B cell (primary cell): ENCODE data around the gene UGT1A5. TPM values are rescaled to one million over a fixed set of nuclear protein-coding genes. Genes with fewer than 3 reads are reported as not detected.

Source experiments
- ATAC-seq: fragments of 200-7000 bp; cut with Tn5 transposase; one replicate; pipeline ENCODE4 v1.10.0; 2021; ENCODE audit warnings: low read depth, mild to moderate bottlenecking, moderate number of reproducible peaks, moderate library complexity
- CTCF ChIA-PET: fragments of 350-600 bp; sonication (Branson Sonifier 250); formaldehyde crosslinking; loops from one replicate; lab custom pipeline; 2021; ENCODE audit warnings: antibody characterized with exemption, inconsistent platforms; lab: Charles Lee
- POLR2A ChIA-PET: fragments of 350-600 bp; sonication (Branson Sonifier 250); formaldehyde crosslinking; loops from one replicate; lab custom pipeline; 2021; ENCODE audit warnings: antibody characterized with exemption; lab: Charles Lee
- DNase-seq: peaks from one replicate; pipeline ENCODE4 v3.0.0; 2013
- H2AFZ ChIP-seq: 2 replicates; pipeline ENCODE4 v1.6.1; 2012; ENCODE audit warnings: mild to moderate bottlenecking, low read depth, low read length; ENCODE audit not compliant: insufficient read depth, poor library complexity, severe bottlenecking
- H3K27ac ChIP-seq, 2 donors: 1 replicate in 1 of 2; 2 replicates in 1 of 2; pipeline ENCODE4 v1.5.1; 2012 to 2013; ENCODE audit warnings: low read length in 2 of 2, mild to moderate bottlenecking in 2 of 2, moderate library complexity in 1 of 2
- H3K27me3 ChIP-seq, 4 experiments: fragments of 200-600 bp in 1 of 4; sonication (generic) in 1 of 4; replicated peaks in 1 of 4; 1 replicate in 2 of 4; 2 replicates in 2 of 4; pipeline versions ENCODE4 v1.6.1 to v1.7.0; 2013 to 2016; ENCODE audit warnings: low read length in 3 of 4, mild to moderate bottlenecking in 2 of 4, mixed read lengths in 1 of 4, moderate library complexity in 1 of 4; ENCODE audit not compliant: insufficient read depth in 4 of 4, control insufficient read depth in 3 of 4; ENCODE audit errors: control extremely low read depth in 1 of 4
- H3K36me3 ChIP-seq, 2 experiments: replicated peaks in 1 of 2; 1 replicate in 1 of 2; 2 replicates in 1 of 2; pipeline versions ENCODE4 v1.6.1 to v1.7.1; 2013; ENCODE audit warnings: low read length in 1 of 2; ENCODE audit not compliant: insufficient read depth in 2 of 2, control insufficient read depth in 1 of 2; ENCODE audit errors: control extremely low read depth in 1 of 2, extremely low read depth in 1 of 2
- H3K4me1 ChIP-seq, 2 donors: fragments of 200-600 bp in 1 of 2; sonication (generic) in 1 of 2; 1 replicate in 1 of 2; 2 replicates in 1 of 2; pipeline versions ENCODE4 v1.5.1 to v1.6.1; 2013 to 2017; ENCODE audit warnings: low read length in 2 of 2; ENCODE audit not compliant: control insufficient read depth in 2 of 2, insufficient read depth in 2 of 2
- H3K4me2 ChIP-seq: replicated peaks from 2 replicates; pipeline ENCODE3; 2012; ENCODE audit warnings: mild to moderate bottlenecking, low read depth, low read length; ENCODE audit not compliant: poor library complexity, severe bottlenecking
- H3K4me3 ChIP-seq, 5 experiments: fragments of 200-600 bp in 1 of 5; sonication (generic) in 1 of 5; 1 replicate in 3 of 5; 2 replicates in 2 of 5; pipeline versions ENCODE4 v1.5.1 to v1.7.0; 2011 to 2016; ENCODE audit warnings: low read length in 4 of 5, mild to moderate bottlenecking in 4 of 5, low read depth in 2 of 5, control low read depth in 1 of 5, moderate library complexity in 1 of 5; ENCODE audit not compliant: insufficient read depth in 1 of 5; ENCODE audit errors: control extremely low read depth in 1 of 5, extremely low read depth in 1 of 5
- H3K79me2 ChIP-seq: fragments of 200-600 bp; sonication (generic); one replicate; pipeline ENCODE4 v1.6.0; 2016; ENCODE audit warnings: low read length; ENCODE audit not compliant: control insufficient read depth, insufficient read depth
- H3K9ac ChIP-seq: fragments of 200-600 bp; sonication (generic); 2 replicates; pipeline ENCODE4 v1.6.1; 2017; ENCODE audit warnings: mild to moderate bottlenecking, low read length, moderate library complexity
- H3K9me3 ChIP-seq, 3 donors: one replicate each; pipeline versions ENCODE4 v1.6.1 to v1.7.1; 2013; ENCODE audit warnings: low read length in 2 of 3; ENCODE audit not compliant: control insufficient read depth in 2 of 3, insufficient read depth in 1 of 3; ENCODE audit errors: control extremely low read depth in 1 of 3
- H4K20me1 ChIP-seq: 2 replicates; pipeline ENCODE4 v1.6.0; 2012; ENCODE audit warnings: mild to moderate bottlenecking, low read length; ENCODE audit not compliant: insufficient read depth, control insufficient read depth, poor library complexity, severe bottlenecking
- H3K27ac Mint-ChIP-seq: one replicate; pipeline ENCODE4 v1.8.0; 2021; ENCODE audit warnings: mixed read lengths
- H3K27me3 Mint-ChIP-seq: one replicate; pipeline ENCODE4 v1.8.0; 2021; ENCODE audit warnings: mixed read lengths
- H3K4me1 Mint-ChIP-seq: one replicate; pipeline ENCODE4 v1.8.0; 2021; ENCODE audit warnings: mixed read lengths
- H3K4me3 Mint-ChIP-seq: one replicate; pipeline ENCODE4 v1.8.0; 2021; ENCODE audit warnings: mixed read lengths
- H3K9me3 Mint-ChIP-seq: one replicate; pipeline ENCODE4 v1.8.0; 2022; ENCODE audit warnings: mixed read lengths; ENCODE audit not compliant: insufficient read depth
- CTCF ChIP-seq: fragments of 200-600 bp; IDR thresholded peaks from one replicate; pipeline ENCODE4 v1.8.0; 2022; ENCODE audit warnings: antibody characterized with exemption, mild to moderate bottlenecking
- EZH2 ChIP-seq: IDR thresholded peaks from 2 replicates; pipeline ENCODE4 v1.6.1; 2012; ENCODE audit warnings: borderline replicate concordance, low read depth, mild to moderate bottlenecking, moderate library complexity, low read length; ENCODE audit not compliant: insufficient read depth, poor library complexity, severe bottlenecking
- WGBS: methylation state at CpG from one replicate; pipeline ENCODE4 v1.1.5; 2013; ENCODE audit warnings: missing lambda C conversion rate; ENCODE audit not compliant: insufficient coverage; 5-methylcytosine and 5-hydroxymethylcytosine counted together
- intact Hi-C: fragments of 100-400 bp; cut with micrococcal nuclease; formaldehyde crosslinking; loops from one replicate; pipeline ENCODE4 v1.10.0; 2022
- polyA plus RNA-seq: library from polyadenylated mRNA; depleted of rRNA; stranded (reverse); fragments of >200 nt; gene quantifications from 2 replicates; pipeline ENCODE4 v1.2.3, GENCODE V29; 2012
- total RNA-seq, 2 donors: library from RNA; stranded (reverse); fragments of 120-200 nt in 1 of 2; gene quantifications; 1 replicate in 1 of 2; 2 replicates in 1 of 2; pipeline versions ENCODE4 v1.2.3 to v1.2.4, GENCODE V29; 2013 to 2022

UGT1A5 gene
- total and polyA plus RNA-seq, 2 donors (not counting 1 experiment from before 2014, with no cell fraction given): not detected

DNA sequence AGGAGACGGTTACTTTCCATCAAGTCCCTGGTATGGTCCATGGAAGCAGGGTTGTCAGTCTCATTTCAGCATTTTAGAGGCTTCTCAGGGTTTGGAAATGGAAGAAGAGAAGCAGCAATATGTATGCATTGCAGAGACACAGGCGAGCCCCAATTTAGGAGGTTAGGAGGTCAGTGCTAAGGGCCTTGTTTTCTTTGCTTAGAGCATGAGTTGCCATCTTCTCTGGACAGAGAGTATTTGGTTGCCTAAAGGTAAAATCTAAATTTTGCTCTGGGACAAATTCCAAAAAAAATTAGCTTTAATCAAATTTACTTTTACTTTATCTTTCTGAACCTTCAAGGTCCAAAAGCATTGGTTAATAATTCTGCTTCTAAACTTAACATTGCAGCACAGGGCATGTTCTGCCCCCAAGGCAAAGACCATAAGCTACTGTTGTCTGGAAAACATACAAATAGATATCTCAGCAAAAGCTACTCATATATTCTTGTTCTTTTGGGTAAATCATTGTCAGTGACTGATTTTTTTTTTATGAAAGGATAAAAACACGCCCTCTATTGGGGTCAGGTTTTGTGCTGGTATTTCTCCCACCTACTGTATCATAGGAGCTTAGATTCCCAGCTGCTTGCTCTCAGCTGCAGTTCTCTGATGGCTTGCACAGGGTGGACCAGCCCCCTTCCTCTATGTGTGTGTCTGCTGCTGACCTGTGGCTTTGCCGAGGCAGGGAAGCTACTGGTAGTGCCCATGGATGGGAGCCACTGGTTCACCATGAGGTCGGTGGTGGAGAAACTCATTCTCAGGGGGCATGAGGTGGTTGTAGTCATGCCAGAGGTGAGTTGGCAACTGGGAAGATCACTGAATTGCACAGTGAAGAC, 41.2 kb upstream of the UGT1A5 start, which contains the start of gene UGT1A9:
UGT1A9 (plus strand) TSS at position 609 of the 872 bp plus-strand sequence; CDS start at position 646, 37 bp downstream.
- Histone ChIP-seq H3K27me3 (peaks cover 0 to 3% (median 0%) of the 10 kb centered on the region in 4 experiments), H3K4me3 (no peak within 1 kb of the TSS), H2AFZ (no peak within 1 kb of the TSS), H3K4me2 (no peak within 1 kb of the TSS), H3K4me1 (no peaks in the 10 kb centered on the region), H3K27ac (no peak within 1 kb of the TSS), H3K79me2 (no peaks in the 10 kb centered on the region), H3K36me3 (no peaks in the 10 kb centered on the region), H3K9ac (no peak within 1 kb of the TSS), H3K9me3 (no peaks in the 10 kb centered on the region), H4K20me1 (no peaks in the 10 kb centered on the region)
- no peaks in the 10 kb centered on the region for H3K4me1 Mint-ChIP-seq
- no peak for ATAC-seq
- POLR2A ChIA-PET: no interaction called here
- H3K27ac Mint-ChIP-seq: no peak within 1 kb of the TSS
- DNase-seq: no peak
- CTCF ChIA-PET: no interaction called here
- no peaks in the 10 kb centered on the region for H3K9me3 Mint-ChIP-seq
- H3K27me3 Mint-ChIP-seq: peaks cover 23% of the 10 kb centered on the region
- no peak within 1 kb of the TSS for H3K4me3 Mint-ChIP-seq
- TF ChIP-seq EZH2 (no peak), CTCF (no peak)
- 90% methylated on average over 3 of the region's 5 CpGs for WGBS
- intact Hi-C loops: no loop called here

DNA sequence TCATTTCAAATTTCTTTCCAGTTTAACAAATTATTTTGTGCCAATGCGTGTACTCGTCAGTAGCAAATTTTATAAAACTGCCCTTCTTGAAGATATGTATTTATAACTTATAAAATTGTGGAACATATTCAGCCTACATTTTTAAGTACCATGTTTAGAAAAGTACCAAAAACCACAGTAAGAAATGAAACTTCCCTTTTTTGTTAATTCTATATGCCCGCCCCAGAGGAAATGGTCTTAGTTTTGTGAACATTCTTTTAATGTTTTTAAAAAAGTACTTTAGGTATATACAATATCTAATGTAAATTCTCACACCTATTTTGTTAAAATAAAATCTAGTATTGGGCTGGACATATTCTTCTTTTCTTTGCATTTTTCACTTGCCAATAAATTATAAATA, 39.8 kb upstream of the UGT1A5 start:
- Histone ChIP-seq H3K36me3 (no peaks in the 10 kb centered on the region), H3K9ac (no peak overlapping the region), H3K27me3 (peaks cover 0 to 3% (median 0%) of the 10 kb centered on the region in 4 experiments), H3K4me1 (no peaks in the 10 kb centered on the region), H3K4me3 (no peak overlapping the region), H2AFZ (no peak overlapping the region), H3K27ac (no peak overlapping the region), H3K9me3 (no peaks in the 10 kb centered on the region), H3K79me2 (no peaks in the 10 kb centered on the region), H3K4me2 (no peak overlapping the region), H4K20me1 (no peaks in the 10 kb centered on the region)
- no peaks in the 10 kb centered on the region for H3K4me1 Mint-ChIP-seq
- H3K9me3 Mint-ChIP-seq: no peaks in the 10 kb centered on the region
- peaks cover 28% of the 10 kb centered on the region for H3K27me3 Mint-ChIP-seq
- TF ChIP-seq EZH2 (no peak), CTCF (no peak)
- H3K4me3 Mint-ChIP-seq: no peak overlapping the region
- CTCF ChIA-PET: no interaction called here
- POLR2A ChIA-PET: no interaction called here
- intact Hi-C loops: no loop called here
- ATAC-seq: no peak
- WGBS: no CpG with 5 or more reads among the region's 3 CpGs
- no peak for DNase-seq
- no peak overlapping the region for H3K27ac Mint-ChIP-seq
